ENCODE results near the gene SPATA17. TPM values are rescaled to one million over a fixed set of nuclear protein-coding genes. Genes with fewer than 3 reads are reported as not detected.

The SPATA17 gene
- total and polyA plus RNA-seq, 10 of the 15 experiments (the other 5 are each of a cell fraction or from before 2014, with no cell fraction given): 0.08 to 0.27 (median 0.11) TPM; not detected in 6

DNA sequence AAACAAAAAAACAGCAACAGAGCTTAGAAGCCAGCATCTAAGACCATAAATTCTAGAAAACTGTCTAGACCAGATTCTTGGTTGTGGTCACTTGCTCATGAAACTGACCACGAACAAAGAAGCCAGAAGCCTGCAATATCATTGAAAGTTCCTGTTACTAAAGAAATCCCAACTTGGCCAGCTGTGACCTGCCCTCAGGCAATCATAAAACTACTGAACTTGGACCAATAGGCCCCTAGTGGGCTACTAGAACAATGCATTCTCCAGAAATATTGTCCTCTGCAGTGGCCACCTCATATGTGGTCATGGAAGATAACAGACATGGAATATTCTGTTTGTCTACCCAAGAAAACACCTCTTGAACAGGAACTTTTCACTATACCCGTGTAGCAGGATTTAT is 87.7 kb downstream of the SPATA17 start:
- ChIA-PET CTCF (interaction anchor here (1.5 kb wide), 1 partner anchor 16 kb away, joined by 4 read pairs; no protein-coding TSS in a partner anchor), SMC1A (ENCODE audit: uncharacterized antibody, unreplicated experiment) (no interaction called here), POLR2A (no interaction called here), RAD21 (ENCODE audit: unreplicated experiment) (no interaction called here)
- ATAC-seq (peak; percentile 62), DNase-seq (ENCODE audit: low read depth, low spot score) (no peak), FAIRE-seq (no peak)
- Histone ChIP-seq H3K36me3 (ENCODE audit: control insufficient read depth in 2 of 2, insufficient read depth in 2 of 2, low read length in 1 of 2) (no peaks in the 10 kb centered on the region), H3K27me3 (replicated peaks in 1 of 2; ENCODE audit: control insufficient read depth in 2 of 2, insufficient read depth in 2 of 2, low read length in 1 of 2) (no peaks in the 10 kb centered on the region), H3K9ac (ENCODE audit: control insufficient read depth, insufficient read depth, low read length) (no peak overlapping the region), H3K4me2 (ENCODE audit: control insufficient read depth, insufficient read depth) (no peak overlapping the region), H4K20me1 (ENCODE audit: control insufficient read depth, insufficient read depth) (no peaks in the 10 kb centered on the region), H3K4me1 (ENCODE audit: control insufficient read depth, insufficient read depth, low read length) (no peaks in the 10 kb centered on the region), H3K27ac (ENCODE audit: control insufficient read depth, insufficient read depth) (no peak overlapping the region), H3K9me3 (replicated peaks; ENCODE audit: control insufficient read depth, insufficient read depth, low read length) (no peaks in the 10 kb centered on the region), H3K4me3 (no peak overlapping the region), H3K79me2 (ENCODE audit: control insufficient read depth, insufficient read depth, low read length) (no peaks in the 10 kb centered on the region), H2AFZ (ENCODE audit: control insufficient read depth, low read depth, low read length) (no peak overlapping the region)
- no peak for TF ChIP-seq TAF1 (IDR thresholded peaks at IDR 0.05; ENCODE audit: borderline replicate concordance, low read depth, low read length)
- TF ChIP-seq, protein P1, sequence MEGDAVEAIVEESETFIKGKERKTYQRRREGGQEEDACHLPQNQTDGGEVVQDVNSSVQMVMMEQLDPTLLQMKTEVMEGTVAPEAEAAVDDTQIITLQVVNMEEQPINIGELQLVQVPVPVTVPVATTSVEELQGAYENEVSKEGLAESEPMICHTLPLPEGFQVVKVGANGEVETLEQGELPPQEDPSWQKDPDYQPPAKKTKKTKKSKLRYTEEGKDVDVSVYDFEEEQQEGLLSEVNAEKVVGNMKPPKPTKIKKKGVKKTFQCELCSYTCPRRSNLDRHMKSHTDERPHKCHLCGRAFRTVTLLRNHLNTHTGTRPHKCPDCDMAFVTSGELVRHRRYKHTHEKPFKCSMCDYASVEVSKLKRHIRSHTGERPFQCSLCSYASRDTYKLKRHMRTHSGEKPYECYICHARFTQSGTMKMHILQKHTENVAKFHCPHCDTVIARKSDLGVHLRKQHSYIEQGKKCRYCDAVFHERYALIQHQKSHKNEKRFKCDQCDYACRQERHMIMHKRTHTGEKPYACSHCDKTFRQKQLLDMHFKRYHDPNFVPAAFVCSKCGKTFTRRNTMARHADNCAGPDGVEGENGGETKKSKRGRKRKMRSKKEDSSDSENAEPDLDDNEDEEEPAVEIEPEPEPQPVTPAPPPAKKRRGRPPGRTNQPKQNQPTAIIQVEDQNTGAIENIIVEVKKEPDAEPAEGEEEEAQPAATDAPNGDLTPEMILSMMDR (IDR thresholded peaks at IDR 0.05 in 2 of 3, conservative IDR thresholded peaks at IDR 0.05 in 1 of 3; ENCODE audit: control insufficient read depth in 2 of 3, extremely low read depth in 1 of 3, insufficient read depth in 1 of 3, low read depth in 3 of 3, low read length in 3 of 3): peak in 1 of 3 experiments; percentile 22; a peak in 1 of 6 replicates
- WGBS (ENCODE audit: insufficient coverage, insufficient replicate concordance, low lambda C conversion rate, missing lambda C conversion rate): 0% methylated on average over 2 of the region's 2 CpGs
- in situ Hi-C loops (cut with MboI) (no loop called here), intact Hi-C loops (cut with micrococcal nuclease; ENCODE audit: unreplicated experiment) (no loop called here)
- BruUV-seq (replicated peaks): no TSS peak

DNA sequence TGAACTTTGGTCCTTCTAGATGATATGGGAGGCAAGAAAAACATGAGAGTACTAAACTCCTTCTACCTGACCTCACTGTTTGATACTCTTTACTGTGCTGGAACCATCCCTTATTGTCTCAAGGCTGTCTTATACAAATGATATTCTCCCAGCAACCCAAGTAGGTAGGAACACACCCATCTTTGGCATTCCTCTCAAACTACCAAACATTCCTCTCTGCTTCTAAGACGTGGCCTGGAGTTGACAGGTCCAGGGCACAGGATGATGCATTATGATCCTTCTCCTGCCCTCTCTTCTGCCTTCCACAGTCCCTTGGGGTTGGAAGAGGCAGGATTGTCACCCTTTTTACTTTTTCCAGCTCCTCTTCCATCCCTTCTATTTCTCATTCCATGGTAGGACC is 90.5 kb downstream of the SPATA17 start:
- Histone ChIP-seq H4K20me1 (ENCODE audit: control insufficient read depth, insufficient read depth) (no peaks in the 10 kb centered on the region), H2AFZ (ENCODE audit: control insufficient read depth, low read depth, low read length) (no peak overlapping the region), H3K27ac (ENCODE audit: control insufficient read depth, insufficient read depth) (no peak overlapping the region), H3K9me3 (replicated peaks; ENCODE audit: control insufficient read depth, insufficient read depth, low read length) (no peaks in the 10 kb centered on the region), H3K4me1 (ENCODE audit: control insufficient read depth, insufficient read depth, low read length) (no peaks in the 10 kb centered on the region), H3K79me2 (ENCODE audit: control insufficient read depth, insufficient read depth, low read length) (no peaks in the 10 kb centered on the region), H3K4me2 (ENCODE audit: control insufficient read depth, insufficient read depth) (no peak overlapping the region), H3K9ac (ENCODE audit: control insufficient read depth, insufficient read depth, low read length) (no peak overlapping the region), H3K36me3 (ENCODE audit: control insufficient read depth in 2 of 2, insufficient read depth in 2 of 2, low read length in 1 of 2) (no peaks in the 10 kb centered on the region), H3K27me3 (replicated peaks in 1 of 2; ENCODE audit: control insufficient read depth in 2 of 2, insufficient read depth in 2 of 2, low read length in 1 of 2) (no peaks in the 10 kb centered on the region), H3K4me3 (no peak overlapping the region)
- in situ Hi-C loops (cut with MboI): no loop called here
- ChIA-PET POLR2A (no interaction called here), CTCF (no interaction called here), RAD21 (ENCODE audit: unreplicated experiment) (no interaction called here), SMC1A (ENCODE audit: uncharacterized antibody, unreplicated experiment) (no interaction called here)
- DNase-seq (ENCODE audit: low read depth, low spot score) (no peak), ATAC-seq (no peak), FAIRE-seq (no peak)
- intact Hi-C loops (cut with micrococcal nuclease; ENCODE audit: unreplicated experiment): no loop called here
- 0% methylated on average over 1 of the region's 1 CpG for WGBS (ENCODE audit: insufficient coverage, insufficient replicate concordance, low lambda C conversion rate, missing lambda C conversion rate)
- no TSS peak for BruUV-seq (replicated peaks)
- TF ChIP-seq CHD4 (IDR thresholded peaks at IDR 0.05) (no peak), SUZ12 (IDR thresholded peaks at IDR 0.05; ENCODE audit: unreplicated experiment) (no peak), NFYB (IDR thresholded peaks at IDR 0.05; ENCODE audit: insufficient read depth, low read depth, low read length) (no peak), GABPA (IDR thresholded peaks at IDR 0.05; ENCODE audit: low read depth) (no peak), IRF4 (IDR thresholded peaks at IDR 0.05; ENCODE audit: low read depth, low read length) (no peak), SREBF2 (IDR thresholded peaks at IDR 0.05; ENCODE audit: low read length) (no peak)
- TF ChIP-seq, protein P2, sequence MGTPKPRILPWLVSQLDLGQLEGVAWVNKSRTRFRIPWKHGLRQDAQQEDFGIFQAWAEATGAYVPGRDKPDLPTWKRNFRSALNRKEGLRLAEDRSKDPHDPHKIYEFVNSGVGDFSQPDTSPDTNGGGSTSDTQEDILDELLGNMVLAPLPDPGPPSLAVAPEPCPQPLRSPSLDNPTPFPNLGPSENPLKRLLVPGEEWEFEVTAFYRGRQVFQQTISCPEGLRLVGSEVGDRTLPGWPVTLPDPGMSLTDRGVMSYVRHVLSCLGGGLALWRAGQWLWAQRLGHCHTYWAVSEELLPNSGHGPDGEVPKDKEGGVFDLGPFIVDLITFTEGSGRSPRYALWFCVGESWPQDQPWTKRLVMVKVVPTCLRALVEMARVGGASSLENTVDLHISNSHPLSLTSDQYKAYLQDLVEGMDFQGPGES (IDR thresholded peaks at IDR 0.05): no peak
- TF ChIP-seq, protein P3, sequence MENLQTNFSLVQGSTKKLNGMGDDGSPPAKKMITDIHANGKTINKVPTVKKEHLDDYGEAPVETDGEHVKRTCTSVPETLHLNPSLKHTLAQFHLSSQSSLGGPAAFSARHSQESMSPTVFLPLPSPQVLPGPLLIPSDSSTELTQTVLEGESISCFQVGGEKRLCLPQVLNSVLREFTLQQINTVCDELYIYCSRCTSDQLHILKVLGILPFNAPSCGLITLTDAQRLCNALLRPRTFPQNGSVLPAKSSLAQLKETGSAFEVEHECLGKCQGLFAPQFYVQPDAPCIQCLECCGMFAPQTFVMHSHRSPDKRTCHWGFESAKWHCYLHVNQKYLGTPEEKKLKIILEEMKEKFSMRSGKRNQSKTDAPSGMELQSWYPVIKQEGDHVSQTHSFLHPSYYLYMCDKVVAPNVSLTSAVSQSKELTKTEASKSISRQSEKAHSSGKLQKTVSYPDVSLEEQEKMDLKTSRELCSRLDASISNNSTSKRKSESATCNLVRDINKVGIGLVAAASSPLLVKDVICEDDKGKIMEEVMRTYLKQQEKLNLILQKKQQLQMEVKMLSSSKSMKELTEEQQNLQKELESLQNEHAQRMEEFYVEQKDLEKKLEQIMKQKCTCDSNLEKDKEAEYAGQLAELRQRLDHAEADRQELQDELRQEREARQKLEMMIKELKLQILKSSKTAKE (IDR thresholded peaks at IDR 0.05; ENCODE audit: low read depth, poor library complexity, severe bottlenecking): no peak

Data from GM12878 (cell line).